ENCODE data around the gene CENPF. TPM values are rescaled to one million over a fixed set of nuclear protein-coding genes. Genes with fewer than 3 reads are reported as not detected.
"Not testable (repeated sequence)": the region's sequence is repeated elsewhere in the genome, so short reads cannot be mapped to it uniquely, and the experiment has no call there.

Gene CENPF
- total RNA-seq, 4 donors from 2014 or later, result 0.32 to 1.2 (median 0.99) TPM

DNA sequence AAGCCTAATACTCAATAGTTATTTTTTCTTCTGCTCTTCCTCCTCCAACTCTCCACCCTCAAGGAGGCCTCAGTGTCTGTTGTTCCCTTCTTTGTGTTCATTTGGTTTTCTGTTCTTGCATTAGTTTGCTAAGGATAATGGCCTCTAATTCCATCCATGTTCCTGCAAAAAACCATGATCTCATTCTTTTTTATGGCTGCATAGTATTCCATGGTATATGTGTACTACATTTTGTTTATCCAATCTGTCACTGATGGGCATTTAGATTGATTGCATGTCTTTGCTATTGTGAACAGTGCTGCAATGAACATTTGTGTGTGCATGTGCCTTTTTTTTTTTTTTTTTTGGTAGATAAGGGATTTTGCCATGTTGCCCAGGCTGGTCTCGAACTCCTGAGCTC is 6.7 kb downstream of the CENPF start:
- intact Hi-C loops (cut with DNase I), result no loop called here

GRCh38 chr1:214610136-214610535 is 7.1 kb downstream of the CENPF start:
- H3K27me3 ChIP-seq; H3K27ac ChIP-seq (replicated peaks in 1 of 4); DNase-seq (ENCODE audit: extremely low spot score); H3K9me3 ChIP-seq; H3K36me3 ChIP-seq; H3K4me1 ChIP-seq; intact Hi-C loops (cut with DNase I); H3K4me3 ChIP-seq: not testable (repeated sequence)

More for the DNA sequence above, 6.7 kb downstream of the CENPF start:
- no peak overlapping the region for H3K4me3 ChIP-seq
- whole genome bisulfite sequencing, result 91% methylated on average over 1 of the region's 1 CpG
- H3K4me1 ChIP-seq, result no peaks in the 10 kb centered on the region
- no peaks in the 10 kb centered on the region for H3K36me3 ChIP-seq
- H3K9me3 ChIP-seq, result no peaks in the 10 kb centered on the region
- no peak for TF ChIP-seq EP300 (IDR thresholded peaks at IDR 0.05)
- TF ChIP-seq POLR2AphosphoS5 (IDR thresholded peaks at IDR 0.05), result no peak
- H3K27ac ChIP-seq (replicated peaks in 1 of 4), result no peak overlapping the region
- no peak for DNase-seq (ENCODE audit: extremely low spot score)
- no peaks in the 10 kb centered on the region for H3K27me3 ChIP-seq

DNA sequence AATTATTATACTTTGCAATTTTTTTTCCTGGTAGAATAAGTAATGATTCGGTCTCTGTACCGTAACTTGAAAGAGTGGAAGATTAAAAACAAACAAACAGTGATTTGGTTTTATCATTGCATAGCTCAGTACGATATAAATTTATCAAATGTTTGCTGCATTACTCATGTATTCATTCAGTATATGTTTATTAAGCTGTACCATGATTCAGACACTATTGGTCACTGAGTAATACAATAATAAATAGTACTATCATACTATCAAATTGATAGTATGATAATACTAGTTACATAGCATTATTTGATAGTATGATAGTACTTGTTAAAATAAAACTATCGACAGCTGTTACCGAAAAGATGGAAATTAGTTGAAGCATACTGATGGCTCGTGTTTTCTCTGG is 12.1 kb downstream of the CENPF start:
- intact Hi-C loops (cut with DNase I), result no loop called here
- Histone ChIP-seq H3K36me3 (no peaks in the 10 kb centered on the region), H3K9me3 (no peaks in the 10 kb centered on the region), H3K27ac (replicated peaks in 1 of 4) (no peak overlapping the region), H3K4me3 (no peak overlapping the region), H3K27me3 (no peaks in the 10 kb centered on the region), H3K4me1 (no peaks in the 10 kb centered on the region)
- DNase-seq (ENCODE audit: extremely low spot score), result no peak
- WGBS, result 96% methylated on average over 6 of the region's 6 CpGs
- TF ChIP-seq POLR2AphosphoS5 (IDR thresholded peaks at IDR 0.05), result no peak
- no peak for TF ChIP-seq POLR2A (IDR thresholded peaks at IDR 0.05; ENCODE audit: low read depth)
- TF ChIP-seq EP300 (IDR thresholded peaks at IDR 0.05), result no peak
- TF ChIP-seq CTCF (IDR thresholded peaks at IDR 0.05), result no peak

DNA sequence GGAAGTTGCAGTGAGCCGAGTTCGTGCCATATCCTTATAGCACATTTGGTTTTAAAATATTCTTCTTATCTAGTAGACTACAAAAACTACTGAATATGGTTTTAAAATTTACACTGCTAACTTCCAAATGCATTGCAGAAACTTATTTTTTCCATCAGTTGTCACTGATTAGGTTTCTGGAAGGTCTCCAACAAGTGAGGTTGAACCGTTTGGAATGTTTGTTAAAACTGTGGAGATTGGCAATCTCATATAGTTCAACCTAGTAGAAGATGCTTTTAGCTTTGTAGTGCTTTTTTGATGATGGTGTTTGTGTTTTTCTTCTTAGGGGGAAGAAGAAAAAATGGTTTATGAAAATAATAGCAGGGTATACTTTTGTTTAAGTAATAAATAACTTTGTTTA is 12.9 kb downstream of the CENPF start:
- Histone ChIP-seq H3K4me1 (no peaks in the 10 kb centered on the region), H3K27me3 (no peaks in the 10 kb centered on the region), H3K36me3 (no peaks in the 10 kb centered on the region), H3K27ac (replicated peaks in 1 of 4) (no peak overlapping the region), H3K4me3 (no peak overlapping the region), H3K9me3 (no peaks in the 10 kb centered on the region)
- intact Hi-C loops (cut with DNase I), result no loop called here
- TF ChIP-seq EP300 (IDR thresholded peaks at IDR 0.05) (no peak), CTCF (IDR thresholded peaks at IDR 0.05) (no peak), POLR2AphosphoS5 (IDR thresholded peaks at IDR 0.05) (no peak), POLR2A (IDR thresholded peaks at IDR 0.05; ENCODE audit: low read depth) (no peak)
- DNase-seq (ENCODE audit: extremely low spot score), result no peak
- WGBS, result 80% methylated on average over 3 of the region's 3 CpGs

DNA sequence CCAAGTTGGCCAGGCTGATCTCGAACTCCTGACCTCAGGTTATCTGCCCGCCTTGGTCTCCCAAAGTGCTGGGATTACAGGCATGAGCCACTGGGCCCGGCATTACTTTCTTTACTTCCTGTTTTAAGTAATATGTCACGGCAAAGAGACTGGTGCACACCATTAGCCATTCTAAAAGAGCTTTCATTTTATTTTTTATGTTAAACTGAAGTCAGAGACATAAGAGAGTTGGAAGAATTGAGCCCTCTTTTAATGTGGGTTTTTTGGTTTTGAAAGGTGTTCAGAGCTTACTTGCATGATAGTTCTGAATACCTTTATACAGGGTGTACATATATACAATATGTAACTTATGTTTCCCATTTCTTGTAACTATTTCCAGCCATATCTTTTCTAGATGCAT is 14.3 kb downstream of the CENPF start:
- Histone ChIP-seq H3K36me3 (no peaks in the 10 kb centered on the region), H3K27me3 (no peaks in the 10 kb centered on the region), H3K4me1 (no peaks in the 10 kb centered on the region), H3K9me3 (no peaks in the 10 kb centered on the region), H3K4me3 (no peak overlapping the region), H3K27ac (replicated peaks in 1 of 4) (no peak overlapping the region)
- DNase-seq (ENCODE audit: extremely low spot score), result no peak
- WGBS, result 92% methylated on average over 4 of the region's 4 CpGs
- TF ChIP-seq POLR2A (IDR thresholded peaks at IDR 0.05; ENCODE audit: low read depth), result no peak
- no peak for TF ChIP-seq POLR2AphosphoS5 (IDR thresholded peaks at IDR 0.05)
- TF ChIP-seq CTCF (IDR thresholded peaks at IDR 0.05), result no peak
- no peak for TF ChIP-seq EP300 (IDR thresholded peaks at IDR 0.05)
- intact Hi-C loops (cut with DNase I), result no loop called here

GRCh38 chr1:214617843-214618242 is 14.8 kb downstream of the CENPF start:
- DNase-seq (ENCODE audit: extremely low spot score), result no peak
- intact Hi-C loops (cut with DNase I), result no loop called here
- TF ChIP-seq POLR2AphosphoS5 (IDR thresholded peaks at IDR 0.05), result no peak
- TF ChIP-seq CTCF (IDR thresholded peaks at IDR 0.05), result no peak
- no peak for TF ChIP-seq EP300 (IDR thresholded peaks at IDR 0.05)
- no peak for TF ChIP-seq POLR2A (IDR thresholded peaks at IDR 0.05; ENCODE audit: low read depth)
- no peak overlapping the region for H3K4me3 ChIP-seq
- H3K4me1 ChIP-seq, result no peaks in the 10 kb centered on the region
- H3K27me3 ChIP-seq, result no peaks in the 10 kb centered on the region
- WGBS, result 81% methylated on average over 6 of the region's 6 CpGs
- H3K36me3 ChIP-seq, result no peaks in the 10 kb centered on the region
- no peak overlapping the region for H3K27ac ChIP-seq (replicated peaks in 1 of 4)
- no peaks in the 10 kb centered on the region for H3K9me3 ChIP-seq

All from esophagus muscularis mucosa (tissue), 4 donors.